ENCODE measurements around the gene GREM2. TPM values are rescaled to one million over a fixed set of nuclear protein-coding genes. Genes with fewer than 3 reads are reported as not detected.

GREM2 gene
- polyA plus RNA-seq, 1 donor from 2014 or later, result 0.85 TPM

DNA sequence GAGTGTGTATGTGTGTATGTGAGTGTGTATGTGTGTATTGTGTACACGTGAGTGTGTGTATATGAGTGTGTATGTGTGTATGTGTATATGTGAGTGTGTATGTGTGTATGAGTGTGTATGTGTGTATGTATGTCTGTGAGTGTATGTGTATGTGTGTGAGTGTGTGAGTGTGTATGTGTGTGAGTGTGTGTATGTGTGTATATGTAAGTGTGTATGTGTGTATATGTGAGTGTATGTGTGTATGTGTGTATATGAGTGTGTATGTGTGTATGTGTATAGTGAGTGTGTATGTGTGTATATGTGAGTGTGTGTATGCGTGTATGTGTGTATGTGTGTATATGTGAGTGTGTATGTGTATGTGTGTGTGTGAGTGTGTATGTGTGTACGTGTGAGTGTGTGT is 49.2 kb downstream of the GREM2 start:
- H3K36me3 ChIP-seq (ENCODE audit: insufficient read depth, low read length), result no peaks in the 10 kb centered on the region
- no peak overlapping the region for H3K27ac ChIP-seq (ENCODE audit: low read length)

DNA sequence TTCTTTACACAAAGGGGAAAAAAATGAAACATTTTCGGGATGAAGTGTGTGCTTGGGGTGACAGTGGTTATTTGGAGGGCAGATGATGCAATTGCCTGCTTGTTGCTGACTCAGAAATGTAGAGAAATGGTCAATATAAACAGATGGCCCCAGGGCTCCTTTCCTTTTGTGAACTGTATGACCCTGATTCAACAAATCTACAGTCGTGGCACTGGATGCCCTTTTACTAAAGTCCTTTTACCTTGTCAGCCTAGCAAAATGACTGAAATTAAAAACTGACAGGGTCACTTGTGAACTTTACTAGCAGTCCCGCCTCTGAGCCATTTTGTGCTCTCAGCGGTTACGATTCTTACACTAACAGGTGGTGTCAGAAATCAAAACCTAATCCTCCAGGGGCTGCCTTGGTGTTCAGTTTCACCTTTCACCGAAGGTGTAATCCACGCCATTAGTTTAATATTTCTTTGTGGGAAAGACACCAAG is 49.8 kb downstream of the GREM2 start:
- Histone ChIP-seq H3K9me3 (ENCODE audit: low read length) (no peaks in the 10 kb centered on the region), H3K27me3 (ENCODE audit: insufficient read depth, low read depth, low read length) (no peaks in the 10 kb centered on the region), H3K79me2 (replicated peaks; ENCODE audit: insufficient read depth, low read length) (no peaks in the 10 kb centered on the region), H3K4me3 (ENCODE audit: low read length) (no peak overlapping the region), H3K27ac (ENCODE audit: low read length) (no peak overlapping the region), H2AFZ (ENCODE audit: low read depth, low read length) (no peak overlapping the region), H3K9me2 (ENCODE audit: insufficient read depth, low read length) (no peaks in the 10 kb centered on the region), H4K20me1 (ENCODE audit: insufficient read depth) (no peaks in the 10 kb centered on the region), H3K9ac (ENCODE audit: low read length) (no peak overlapping the region), H3K36me3 (ENCODE audit: insufficient read depth, low read length) (no peaks in the 10 kb centered on the region), H3F3A (ENCODE audit: insufficient read depth, low read length, poor library complexity, severe bottlenecking) (no peaks in the 10 kb centered on the region), H3K4me2 (ENCODE audit: low read length) (no peak overlapping the region)
- no peak for TF ChIP-seq TAF1 (IDR thresholded peaks at IDR 0.05; ENCODE audit: low read depth)
- TF ChIP-seq POLR2AphosphoS5 (IDR thresholded peaks at IDR 0.05), result no peak
- no peak for TF ChIP-seq MXI1 (conservative IDR thresholded peaks at IDR 0.05; ENCODE audit: poor library complexity, severe bottlenecking)
- TF ChIP-seq, protein P1, sequence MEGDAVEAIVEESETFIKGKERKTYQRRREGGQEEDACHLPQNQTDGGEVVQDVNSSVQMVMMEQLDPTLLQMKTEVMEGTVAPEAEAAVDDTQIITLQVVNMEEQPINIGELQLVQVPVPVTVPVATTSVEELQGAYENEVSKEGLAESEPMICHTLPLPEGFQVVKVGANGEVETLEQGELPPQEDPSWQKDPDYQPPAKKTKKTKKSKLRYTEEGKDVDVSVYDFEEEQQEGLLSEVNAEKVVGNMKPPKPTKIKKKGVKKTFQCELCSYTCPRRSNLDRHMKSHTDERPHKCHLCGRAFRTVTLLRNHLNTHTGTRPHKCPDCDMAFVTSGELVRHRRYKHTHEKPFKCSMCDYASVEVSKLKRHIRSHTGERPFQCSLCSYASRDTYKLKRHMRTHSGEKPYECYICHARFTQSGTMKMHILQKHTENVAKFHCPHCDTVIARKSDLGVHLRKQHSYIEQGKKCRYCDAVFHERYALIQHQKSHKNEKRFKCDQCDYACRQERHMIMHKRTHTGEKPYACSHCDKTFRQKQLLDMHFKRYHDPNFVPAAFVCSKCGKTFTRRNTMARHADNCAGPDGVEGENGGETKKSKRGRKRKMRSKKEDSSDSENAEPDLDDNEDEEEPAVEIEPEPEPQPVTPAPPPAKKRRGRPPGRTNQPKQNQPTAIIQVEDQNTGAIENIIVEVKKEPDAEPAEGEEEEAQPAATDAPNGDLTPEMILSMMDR (IDR thresholded peaks at IDR 0.05; ENCODE audit: poor library complexity, severe bottlenecking), result no peak
- TF ChIP-seq, protein P2, sequence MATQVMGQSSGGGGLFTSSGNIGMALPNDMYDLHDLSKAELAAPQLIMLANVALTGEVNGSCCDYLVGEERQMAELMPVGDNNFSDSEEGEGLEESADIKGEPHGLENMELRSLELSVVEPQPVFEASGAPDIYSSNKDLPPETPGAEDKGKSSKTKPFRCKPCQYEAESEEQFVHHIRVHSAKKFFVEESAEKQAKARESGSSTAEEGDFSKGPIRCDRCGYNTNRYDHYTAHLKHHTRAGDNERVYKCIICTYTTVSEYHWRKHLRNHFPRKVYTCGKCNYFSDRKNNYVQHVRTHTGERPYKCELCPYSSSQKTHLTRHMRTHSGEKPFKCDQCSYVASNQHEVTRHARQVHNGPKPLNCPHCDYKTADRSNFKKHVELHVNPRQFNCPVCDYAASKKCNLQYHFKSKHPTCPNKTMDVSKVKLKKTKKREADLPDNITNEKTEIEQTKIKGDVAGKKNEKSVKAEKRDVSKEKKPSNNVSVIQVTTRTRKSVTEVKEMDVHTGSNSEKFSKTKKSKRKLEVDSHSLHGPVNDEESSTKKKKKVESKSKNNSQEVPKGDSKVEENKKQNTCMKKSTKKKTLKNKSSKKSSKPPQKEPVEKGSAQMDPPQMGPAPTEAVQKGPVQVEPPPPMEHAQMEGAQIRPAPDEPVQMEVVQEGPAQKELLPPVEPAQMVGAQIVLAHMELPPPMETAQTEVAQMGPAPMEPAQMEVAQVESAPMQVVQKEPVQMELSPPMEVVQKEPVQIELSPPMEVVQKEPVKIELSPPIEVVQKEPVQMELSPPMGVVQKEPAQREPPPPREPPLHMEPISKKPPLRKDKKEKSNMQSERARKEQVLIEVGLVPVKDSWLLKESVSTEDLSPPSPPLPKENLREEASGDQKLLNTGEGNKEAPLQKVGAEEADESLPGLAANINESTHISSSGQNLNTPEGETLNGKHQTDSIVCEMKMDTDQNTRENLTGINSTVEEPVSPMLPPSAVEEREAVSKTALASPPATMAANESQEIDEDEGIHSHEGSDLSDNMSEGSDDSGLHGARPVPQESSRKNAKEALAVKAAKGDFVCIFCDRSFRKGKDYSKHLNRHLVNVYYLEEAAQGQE (IDR thresholded peaks at IDR 0.05; ENCODE audit: borderline replicate concordance), result no peak
- no peak for TF ChIP-seq EP300 (conservative IDR thresholded peaks at IDR 0.05; ENCODE audit: poor library complexity, severe bottlenecking)
- no peak for TF ChIP-seq EZH2 (IDR thresholded peaks at IDR 0.05; ENCODE audit: borderline replicate concordance, insufficient read depth, low read length, poor library complexity, severe bottlenecking)
- TF ChIP-seq RAD21 (conservative IDR thresholded peaks at IDR 0.05), result no peak
- no peak for TF ChIP-seq SMC3 (conservative IDR thresholded peaks at IDR 0.05; ENCODE audit: poor library complexity)

More for the DNA sequence above, 49.2 kb downstream of the GREM2 start:
- TF ChIP-seq EZH2 (IDR thresholded peaks at IDR 0.05; ENCODE audit: borderline replicate concordance, insufficient read depth, low read length, poor library complexity, severe bottlenecking), result no peak
- no peak for TF ChIP-seq EP300 (conservative IDR thresholded peaks at IDR 0.05; ENCODE audit: poor library complexity, severe bottlenecking)
- TF ChIP-seq, protein P1 (IDR thresholded peaks at IDR 0.05; ENCODE audit: poor library complexity, severe bottlenecking), result no peak
- no peak for TF ChIP-seq MXI1 (conservative IDR thresholded peaks at IDR 0.05; ENCODE audit: poor library complexity, severe bottlenecking)
- TF ChIP-seq, protein P2 (IDR thresholded peaks at IDR 0.05; ENCODE audit: borderline replicate concordance), result no peak
- no peak for TF ChIP-seq RAD21 (conservative IDR thresholded peaks at IDR 0.05)
- TF ChIP-seq POLR2AphosphoS5 (IDR thresholded peaks at IDR 0.05), result no peak
- no peak for TF ChIP-seq TAF1 (IDR thresholded peaks at IDR 0.05; ENCODE audit: low read depth)
- no peak for TF ChIP-seq SMC3 (conservative IDR thresholded peaks at IDR 0.05; ENCODE audit: poor library complexity)
- Histone ChIP-seq H4K20me1 (ENCODE audit: insufficient read depth) (no peaks in the 10 kb centered on the region), H3K27me3 (ENCODE audit: insufficient read depth, low read depth, low read length) (no peaks in the 10 kb centered on the region), H3K4me2 (ENCODE audit: low read length) (no peak overlapping the region), H3K4me3 (ENCODE audit: low read length) (no peak overlapping the region), H3K79me2 (replicated peaks; ENCODE audit: insufficient read depth, low read length) (no peaks in the 10 kb centered on the region), H3K9me2 (ENCODE audit: insufficient read depth, low read length) (no peaks in the 10 kb centered on the region), H3F3A (ENCODE audit: insufficient read depth, low read length, poor library complexity, severe bottlenecking) (no peaks in the 10 kb centered on the region), H2AFZ (ENCODE audit: low read depth, low read length) (no peak overlapping the region), H3K9me3 (ENCODE audit: low read length) (no peaks in the 10 kb centered on the region), H3K9ac (ENCODE audit: low read length) (no peak overlapping the region)
